KMS-11 (cell line): ENCODE measurements around the gene PTH2.
"Not testable (repeated sequence)": the region's sequence is repeated elsewhere in the genome, so short reads cannot be mapped to it uniquely, and the experiment has no call there.

Experiments
- H2AFZ ChIP-seq: fragments of 200-600 bp; sonication (generic); 2 replicates; pipeline ENCODE4 v1.6.1; 2016; ENCODE audit warnings: antibody characterized with exemption, mixed run types, low read depth
- H3K27ac ChIP-seq: fragments of 200-600 bp; sonication (generic); 2 replicates; pipeline ENCODE4 v1.6.1; 2016; ENCODE audit warnings: mild to moderate bottlenecking, mixed run types
- H3K27me3 ChIP-seq: fragments of 200-600 bp; sonication (generic); 2 replicates; pipeline ENCODE4 v1.6.1; 2017; ENCODE audit warnings: mild to moderate bottlenecking, low read depth, mixed run types, moderate library complexity; ENCODE audit not compliant: insufficient read depth
- H3K36me3 ChIP-seq: fragments of 200-600 bp; sonication (generic); 2 replicates; pipeline ENCODE4 v1.6.1; 2017; ENCODE audit warnings: mild to moderate bottlenecking, mixed run types; ENCODE audit not compliant: insufficient read depth
- H3K4me1 ChIP-seq: fragments of 200-600 bp; sonication (generic); 2 replicates; pipeline ENCODE4 v1.6.1; 2016; ENCODE audit warnings: mild to moderate bottlenecking, low read depth, mixed run types; ENCODE audit not compliant: poor library complexity, severe bottlenecking
- H3K4me2 ChIP-seq: fragments of 200-600 bp; sonication (generic); 2 replicates; pipeline ENCODE4 v1.7.0; 2016; ENCODE audit warnings: mild to moderate bottlenecking, mixed run types
- H3K4me3 ChIP-seq: fragments of 200-600 bp; sonication (generic); IDR thresholded peaks from 2 replicates; pipeline ENCODE4 v1.6.1; 2017; ENCODE audit warnings: low read depth, low read length, mixed read lengths; ENCODE audit not compliant: insufficient read depth
- H3K79me2 ChIP-seq: fragments of 200-600 bp; sonication (generic); 2 replicates; pipeline ENCODE4 v1.6.1; 2016; ENCODE audit warnings: low read depth, mixed run types; ENCODE audit not compliant: insufficient read depth
- H3K9ac ChIP-seq: fragments of 200-600 bp; sonication (generic); 2 replicates; pipeline ENCODE4 v1.6.1; 2016; ENCODE audit warnings: mild to moderate bottlenecking, mixed run types
- H4K20me1 ChIP-seq: fragments of 200-600 bp; sonication (generic); 2 replicates; pipeline ENCODE4 v1.6.1; 2016; ENCODE audit warnings: mild to moderate bottlenecking, mixed run types; ENCODE audit not compliant: insufficient read depth
- TF ChIP-seq, protein P1 (sequence below): fragments of 200-600 bp; sonication (generic); conservative IDR thresholded peaks from 2 replicates; pipeline ENCODE4 v1.6.1; 2017; ENCODE audit warnings: low read depth, mild to moderate bottlenecking, antibody characterized with exemption, low read length, moderate library complexity, mixed read lengths

The PTH2 gene

GRCh38 chr19:49374665-49375434 lies 48.4 kb downstream of the PTH2 start:
- H3K27ac ChIP-seq = no peak overlapping the region
- H4K20me1 ChIP-seq = no peaks in the 10 kb centered on the region
- no peaks in the 10 kb centered on the region for H3K4me1 ChIP-seq
- H3K4me3 ChIP-seq = no peak overlapping the region
- no peak overlapping the region for H3K9ac ChIP-seq
- no peak overlapping the region for H2AFZ ChIP-seq
- TF ChIP-seq, protein P1, sequence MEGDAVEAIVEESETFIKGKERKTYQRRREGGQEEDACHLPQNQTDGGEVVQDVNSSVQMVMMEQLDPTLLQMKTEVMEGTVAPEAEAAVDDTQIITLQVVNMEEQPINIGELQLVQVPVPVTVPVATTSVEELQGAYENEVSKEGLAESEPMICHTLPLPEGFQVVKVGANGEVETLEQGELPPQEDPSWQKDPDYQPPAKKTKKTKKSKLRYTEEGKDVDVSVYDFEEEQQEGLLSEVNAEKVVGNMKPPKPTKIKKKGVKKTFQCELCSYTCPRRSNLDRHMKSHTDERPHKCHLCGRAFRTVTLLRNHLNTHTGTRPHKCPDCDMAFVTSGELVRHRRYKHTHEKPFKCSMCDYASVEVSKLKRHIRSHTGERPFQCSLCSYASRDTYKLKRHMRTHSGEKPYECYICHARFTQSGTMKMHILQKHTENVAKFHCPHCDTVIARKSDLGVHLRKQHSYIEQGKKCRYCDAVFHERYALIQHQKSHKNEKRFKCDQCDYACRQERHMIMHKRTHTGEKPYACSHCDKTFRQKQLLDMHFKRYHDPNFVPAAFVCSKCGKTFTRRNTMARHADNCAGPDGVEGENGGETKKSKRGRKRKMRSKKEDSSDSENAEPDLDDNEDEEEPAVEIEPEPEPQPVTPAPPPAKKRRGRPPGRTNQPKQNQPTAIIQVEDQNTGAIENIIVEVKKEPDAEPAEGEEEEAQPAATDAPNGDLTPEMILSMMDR = no peak
- H3K4me2 ChIP-seq = no peak overlapping the region
- peaks cover 80% of the 10 kb centered on the region for H3K27me3 ChIP-seq
- no peaks in the 10 kb centered on the region for H3K36me3 ChIP-seq
- no peaks in the 10 kb centered on the region for H3K79me2 ChIP-seq

DNA sequence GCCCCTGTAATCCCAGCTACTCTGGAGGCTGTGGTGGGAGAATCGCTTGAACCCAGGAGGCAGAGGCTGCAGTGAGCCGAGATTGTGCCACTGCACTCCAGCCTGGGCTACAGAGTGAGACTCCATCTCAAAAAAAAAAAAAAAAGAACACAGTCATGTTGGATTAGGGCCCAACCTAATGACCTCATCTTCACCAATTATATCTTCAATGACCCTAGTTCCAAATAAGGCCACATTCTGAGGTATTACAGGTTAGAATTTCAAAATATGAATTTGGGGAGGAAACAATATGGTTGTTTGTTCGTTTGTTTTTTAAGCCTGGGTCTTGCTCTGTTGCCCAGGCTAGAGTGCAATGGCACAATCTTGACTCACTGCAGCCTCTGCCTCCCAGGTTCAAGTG lies 50.1 kb downstream of the PTH2 start:
- H3K4me2 ChIP-seq, H3K36me3 ChIP-seq, H3K4me1 ChIP-seq, H3K27ac ChIP-seq, H3K9ac ChIP-seq, H3K79me2 ChIP-seq, H4K20me1 ChIP-seq, H2AFZ ChIP-seq, H3K4me3 ChIP-seq: not testable (repeated sequence)
- H3K27me3 ChIP-seq = peaks cover 81% of the 10 kb centered on the region
